ENCODE results near the gene TSPAN10. TPM values are rescaled to one million over a fixed set of nuclear protein-coding genes. Genes with fewer than 3 reads are reported as not detected.

The TSPAN10 gene
- total RNA-seq, 2 donors from 2014 or later, result 0.18 to 0.22 TPM

DNA sequence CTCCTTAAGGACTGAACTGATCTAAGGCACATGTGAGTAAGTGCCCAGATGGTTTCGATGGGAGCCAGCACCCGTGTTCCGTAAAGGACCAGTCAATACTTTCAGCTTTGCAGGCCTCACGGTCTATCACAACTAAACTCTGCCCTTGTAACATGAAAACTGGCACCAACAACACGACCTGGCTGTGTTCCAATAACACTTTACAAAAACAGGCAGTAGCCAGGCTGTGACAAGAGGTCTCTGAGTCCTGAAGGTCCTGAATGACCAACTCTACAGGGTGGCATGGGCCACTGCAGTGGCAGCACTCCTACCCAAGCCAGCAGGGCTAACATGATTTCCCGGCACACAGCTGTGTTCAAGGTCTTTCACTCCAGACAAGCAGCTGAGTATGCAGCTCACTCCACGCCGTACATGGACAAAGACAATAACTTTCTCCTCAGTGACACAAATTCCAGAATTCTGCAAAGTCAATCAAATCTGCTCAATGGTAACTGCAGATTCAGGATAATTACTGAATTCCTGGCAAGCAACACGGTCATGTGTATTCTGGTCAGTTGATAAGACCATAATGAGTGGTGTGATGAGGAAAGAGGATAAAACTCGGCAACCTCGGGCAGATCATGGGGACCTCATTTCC, 15.4 kb upstream of the TSPAN10 start:
- ATAC-seq (no peak), DNase-seq (no peak)
- intact Hi-C loops (cut with DNase I, micrococcal nuclease), result no loop called here

DNA sequence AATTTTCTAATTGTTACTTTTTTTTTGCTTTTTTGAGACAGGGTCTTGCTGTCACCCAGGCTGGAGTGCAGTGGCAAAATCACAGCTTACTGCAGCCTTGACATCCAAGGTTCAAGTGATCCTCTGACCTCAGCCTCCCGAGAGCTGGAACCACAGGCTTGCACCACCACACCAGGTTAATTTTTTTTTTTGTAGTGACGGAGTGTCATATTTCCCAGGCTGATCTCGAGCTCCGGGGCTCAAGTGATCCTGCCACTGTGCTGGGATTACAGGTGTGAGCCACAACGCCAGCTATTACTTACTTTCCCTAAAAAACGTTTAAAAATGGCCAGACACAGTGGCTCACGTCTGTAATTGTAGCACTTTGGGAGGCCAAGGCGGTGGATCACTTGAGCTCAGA, 6.7 kb upstream of the TSPAN10 start:
- intact Hi-C loops (cut with DNase I, micrococcal nuclease), result no loop called here
- ATAC-seq (no peak), DNase-seq (no peak)

DNA sequence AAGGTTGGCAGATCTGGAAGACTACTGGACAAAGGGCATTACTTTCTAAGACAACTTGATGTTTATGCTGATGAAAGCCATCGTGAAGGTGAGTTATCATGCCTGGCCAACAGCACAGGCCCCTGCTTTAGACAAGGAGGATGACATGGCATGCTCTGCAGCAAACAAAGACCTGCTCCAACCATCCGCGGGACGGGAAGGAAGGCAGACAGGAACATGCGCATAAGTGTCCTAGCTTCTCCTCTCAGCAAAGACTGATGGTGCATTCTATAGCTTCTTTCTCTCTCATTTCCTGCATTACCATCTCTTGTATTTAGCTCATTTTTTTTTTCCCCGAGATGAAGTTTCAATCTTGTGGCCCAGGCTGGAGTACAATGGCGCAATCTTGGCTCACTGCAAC, 5.5 kb upstream of the TSPAN10 start:
- DNase-seq (no peak), ATAC-seq (no peak)
- intact Hi-C loops (cut with DNase I, micrococcal nuclease), result no loop called here

DNA sequence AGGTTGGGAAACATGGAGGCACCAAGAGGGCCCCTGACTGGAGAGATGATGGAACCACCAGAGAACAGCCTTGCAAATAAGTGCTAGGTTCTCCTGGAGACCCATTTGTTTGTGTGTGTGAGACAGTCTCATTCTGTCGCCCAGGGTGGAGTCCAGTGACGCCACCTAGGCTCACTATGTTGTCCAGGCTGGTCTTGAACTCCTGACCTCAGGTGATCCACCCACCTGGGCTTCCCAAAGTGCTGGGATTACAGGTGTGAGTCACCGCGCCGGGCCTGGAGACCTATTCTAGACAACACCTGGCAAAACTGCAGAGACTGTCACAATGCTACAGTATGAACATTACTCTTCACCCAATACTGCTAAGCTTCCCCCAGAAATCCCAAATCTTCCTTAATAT, 1.6 kb upstream of the TSPAN10 start:
- DNase-seq (no peak), ATAC-seq (peak; percentile 20)
- intact Hi-C loops (cut with DNase I, micrococcal nuclease), result no loop called here

DNA sequence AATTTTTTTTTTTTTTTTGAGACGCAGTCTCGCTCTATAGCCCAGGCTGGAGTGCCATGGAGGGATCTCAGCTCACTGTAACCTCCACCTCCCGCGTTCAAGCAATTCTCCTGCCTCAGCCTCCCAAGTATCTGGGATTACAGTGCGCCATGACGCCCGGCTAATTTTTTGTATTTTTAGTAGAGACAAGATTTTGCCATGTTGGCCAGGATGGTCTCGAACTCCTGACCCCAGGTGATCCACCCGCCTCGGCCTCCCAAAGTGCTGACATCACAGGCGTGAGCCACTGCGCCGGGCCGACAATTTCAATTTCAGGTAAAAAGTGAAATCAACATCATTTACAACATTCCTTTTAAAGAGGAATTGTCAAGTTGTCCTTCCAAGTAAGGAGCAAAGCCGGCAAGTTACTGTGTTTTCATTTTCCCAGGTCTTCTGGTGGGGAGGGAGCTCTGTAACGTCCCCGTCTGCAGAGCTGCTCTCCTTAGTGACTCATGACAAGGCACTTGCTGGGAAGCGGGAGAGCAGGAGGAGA, 957 bp upstream of the TSPAN10 start:
- intact Hi-C loops (cut with DNase I, micrococcal nuclease), result no loop called here
- DNase-seq (no peak), ATAC-seq (peak; percentile 1)

DNA sequence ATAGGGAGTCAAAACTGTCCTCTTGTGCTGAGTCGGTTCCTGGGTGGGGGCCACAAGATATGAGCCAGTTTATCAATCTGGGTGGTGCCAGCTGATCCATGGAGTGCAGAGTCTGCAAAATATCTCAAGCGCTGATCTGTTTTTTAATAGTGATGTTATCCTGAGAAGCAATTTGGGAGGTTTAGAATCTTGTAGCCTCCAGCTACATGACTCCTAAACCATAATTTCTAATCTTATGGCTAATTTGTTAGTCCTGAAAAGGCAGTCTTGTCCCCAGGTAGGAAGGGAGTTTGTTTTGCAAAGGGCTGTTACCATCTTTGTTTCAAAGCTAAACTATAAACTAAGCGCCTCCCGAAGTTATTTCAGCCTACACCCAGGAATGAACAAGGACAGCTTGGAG, 1.7 kb downstream of the TSPAN10 start:
- intact Hi-C loops (cut with DNase I, micrococcal nuclease), result no loop called here
- no peak for DNase-seq
- ATAC-seq, result no peak

DNA sequence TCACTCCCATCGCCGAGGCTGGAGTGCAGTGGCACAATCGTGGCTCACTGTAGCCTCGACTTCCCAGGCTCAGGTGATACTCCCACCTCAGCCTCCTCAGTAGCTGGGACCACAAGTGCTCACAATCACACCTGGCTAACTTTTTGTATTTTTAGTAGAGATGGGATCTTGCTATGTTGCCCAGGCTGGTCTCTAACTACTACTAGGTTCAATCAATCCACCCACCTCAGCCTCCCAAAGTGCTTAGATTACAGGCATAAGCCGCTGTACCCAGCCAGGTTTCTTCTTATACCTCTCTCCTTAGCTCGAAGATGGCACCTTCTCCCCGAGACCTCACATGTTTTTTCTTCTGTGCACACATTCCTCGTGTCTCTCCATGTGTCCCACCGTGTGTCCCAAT, 3.0 kb downstream of the TSPAN10 start:
- no peak for DNase-seq
- ATAC-seq, result no peak
- intact Hi-C loops (cut with DNase I, micrococcal nuclease), result no loop called here

DNA sequence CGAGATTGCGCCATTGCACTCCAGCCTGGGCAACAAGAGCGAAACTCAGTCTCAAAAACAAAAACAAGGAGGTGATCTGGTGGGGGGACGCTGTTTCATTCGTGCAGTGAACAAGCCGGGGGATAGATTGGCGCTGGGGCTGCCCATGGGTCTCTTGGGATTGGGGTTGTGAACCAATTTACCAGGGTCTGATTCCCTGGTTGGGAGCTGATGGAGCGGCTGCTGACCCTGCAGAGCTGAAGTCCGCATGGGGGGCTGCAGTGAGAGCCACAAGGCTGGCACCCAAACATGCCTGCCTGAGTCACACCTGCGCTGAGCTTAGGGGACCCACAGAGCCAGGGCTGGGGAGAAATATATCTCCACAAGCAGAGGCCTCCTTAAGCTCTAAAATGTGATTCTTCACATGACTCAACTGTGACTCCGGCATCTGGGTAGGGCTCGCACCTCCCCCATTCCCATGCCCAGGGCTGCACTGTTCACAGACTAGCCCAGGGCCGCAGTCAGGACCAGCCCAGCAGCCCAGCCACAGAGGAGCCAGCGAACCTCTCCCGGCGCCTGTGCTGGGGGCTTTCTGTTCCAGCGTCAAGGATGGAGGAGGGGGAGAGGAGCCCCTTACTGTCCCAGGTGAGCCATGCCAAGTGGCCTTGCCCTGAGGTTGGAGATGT, 5.0 kb downstream of the TSPAN10 start:
- intact Hi-C loops (cut with DNase I, micrococcal nuclease), result no loop called here
- DNase-seq (no peak), ATAC-seq (no peak)

DNA sequence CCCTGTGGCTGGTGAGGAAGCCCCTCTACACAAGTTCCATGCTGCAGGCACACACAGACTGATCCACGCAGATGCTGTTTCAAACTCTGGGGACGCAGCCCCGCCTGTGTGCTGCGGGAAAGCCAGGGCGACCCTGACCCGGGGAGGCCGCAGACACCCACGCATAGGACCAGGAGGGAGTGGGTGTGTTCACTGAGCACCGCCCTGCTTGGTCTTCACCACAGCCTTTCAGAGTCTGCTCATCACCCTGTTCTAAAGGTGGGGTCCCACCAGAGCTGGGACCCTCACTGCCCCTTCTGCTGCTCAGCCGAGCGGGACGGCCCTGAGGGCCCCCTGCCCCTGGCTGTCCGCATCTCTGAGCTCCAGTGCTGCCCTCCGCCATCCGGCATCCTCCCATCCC, 7.5 kb downstream of the TSPAN10 start:
- intact Hi-C loops (cut with DNase I, micrococcal nuclease), result no loop called here
- DNase-seq (no peak), ATAC-seq (no peak)

DNA sequence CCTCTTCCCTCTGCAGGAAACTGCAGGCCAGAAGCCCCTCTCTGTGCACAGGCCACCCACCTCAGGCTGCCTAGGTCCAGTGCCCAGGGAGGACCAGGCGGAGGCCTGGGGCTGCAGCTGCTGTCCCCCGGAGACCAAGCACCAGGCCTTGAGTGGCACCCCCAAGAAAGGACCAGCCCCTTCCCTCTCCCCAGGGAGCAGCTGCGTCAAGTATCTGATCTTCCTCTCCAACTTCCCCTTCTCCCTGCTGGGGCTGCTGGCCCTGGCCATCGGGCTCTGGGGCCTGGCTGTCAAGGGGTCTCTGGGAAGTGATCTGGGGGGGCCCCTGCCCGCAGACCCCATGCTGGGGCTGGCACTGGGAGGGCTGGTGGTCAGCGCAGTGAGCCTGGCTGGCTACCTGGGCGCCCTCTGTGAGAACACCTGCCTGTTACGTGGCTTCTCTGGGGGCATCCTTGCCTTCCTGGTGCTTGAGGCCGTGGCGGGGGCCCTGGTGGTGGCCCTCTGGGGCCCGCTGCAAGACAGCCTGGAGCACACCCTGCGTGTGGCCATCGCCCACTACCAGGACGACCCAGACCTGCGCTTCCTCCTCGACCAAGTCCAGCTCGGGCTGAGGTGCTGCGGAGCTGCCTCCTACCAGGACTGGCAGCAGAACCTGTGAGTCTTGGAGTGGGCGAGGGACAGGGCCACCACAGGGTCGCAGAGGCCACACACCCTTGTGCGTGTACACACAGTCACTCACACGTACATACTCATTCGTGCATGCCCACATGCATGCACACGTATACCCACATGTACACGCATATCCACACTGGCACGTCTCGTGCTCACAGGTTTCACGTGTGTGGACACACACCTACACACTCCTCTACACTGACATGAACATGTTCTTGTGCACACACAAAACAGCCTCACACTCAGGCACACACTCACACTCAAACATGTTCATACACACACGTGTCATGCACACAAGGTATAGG, 8.3 kb downstream of the TSPAN10 start:
- DNase-seq, result no peak
- no peak for ATAC-seq
- intact Hi-C loops (cut with DNase I, micrococcal nuclease), result no loop called here

DNA sequence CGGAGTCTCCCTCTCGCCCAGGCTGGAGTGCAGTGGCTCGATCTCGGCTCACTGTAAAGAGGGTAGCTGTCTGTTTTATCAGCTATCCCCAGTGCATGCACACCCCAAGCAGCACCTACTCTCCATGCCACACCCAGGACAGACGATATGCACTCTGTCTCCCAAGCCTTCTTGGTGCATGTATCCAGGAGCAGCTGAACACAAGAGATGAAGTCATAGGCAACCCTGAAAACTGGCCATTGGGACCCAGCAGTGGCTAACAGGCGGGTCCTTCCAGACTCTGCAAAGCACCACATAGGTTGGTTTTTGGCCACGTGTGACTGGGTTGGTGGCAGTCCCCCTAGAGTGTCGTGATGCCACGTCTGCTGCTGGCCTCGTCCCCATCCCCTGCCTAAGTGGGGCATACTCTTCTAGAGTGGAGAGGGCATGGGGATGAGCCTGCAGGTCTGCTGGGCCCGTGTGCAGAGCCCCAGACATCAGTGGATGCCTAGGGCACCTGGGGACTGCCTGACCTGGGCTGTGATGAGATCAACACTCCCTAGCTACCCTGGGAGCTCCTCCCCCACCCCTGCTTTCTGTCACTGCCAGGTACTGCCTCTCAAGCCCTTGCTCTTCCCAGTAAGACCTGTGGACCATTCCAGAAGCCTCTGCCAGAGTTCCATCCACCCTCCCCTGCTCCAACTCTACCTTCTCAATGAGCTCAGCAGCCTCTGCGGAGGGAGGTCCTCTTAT, 10.0 kb downstream of the TSPAN10 start:
- intact Hi-C loops (cut with DNase I, micrococcal nuclease), result no loop called here
- ATAC-seq, result no peak
- no peak for DNase-seq

DNA sequence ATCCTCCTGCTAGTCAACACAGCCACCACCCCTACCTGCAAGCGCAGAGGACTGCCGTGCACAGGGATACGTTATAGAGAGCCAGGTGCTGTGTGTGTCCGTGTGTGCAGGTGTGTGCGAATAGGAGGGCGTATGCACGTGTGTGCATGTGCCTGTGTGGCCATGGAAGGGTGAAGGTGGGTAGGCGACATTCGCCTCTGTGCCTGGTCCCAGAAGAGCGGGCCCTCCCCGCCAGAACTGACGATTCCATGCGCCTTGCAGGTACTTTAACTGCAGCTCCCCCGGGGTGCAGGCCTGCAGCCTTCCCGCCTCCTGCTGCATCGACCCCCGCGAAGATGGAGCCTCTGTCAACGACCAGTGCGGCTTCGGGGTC, 10.6 kb downstream of the TSPAN10 start:
- DNase-seq (no peak), ATAC-seq (no peak)
- intact Hi-C loops (cut with DNase I, micrococcal nuclease), result no loop called here

DNA sequence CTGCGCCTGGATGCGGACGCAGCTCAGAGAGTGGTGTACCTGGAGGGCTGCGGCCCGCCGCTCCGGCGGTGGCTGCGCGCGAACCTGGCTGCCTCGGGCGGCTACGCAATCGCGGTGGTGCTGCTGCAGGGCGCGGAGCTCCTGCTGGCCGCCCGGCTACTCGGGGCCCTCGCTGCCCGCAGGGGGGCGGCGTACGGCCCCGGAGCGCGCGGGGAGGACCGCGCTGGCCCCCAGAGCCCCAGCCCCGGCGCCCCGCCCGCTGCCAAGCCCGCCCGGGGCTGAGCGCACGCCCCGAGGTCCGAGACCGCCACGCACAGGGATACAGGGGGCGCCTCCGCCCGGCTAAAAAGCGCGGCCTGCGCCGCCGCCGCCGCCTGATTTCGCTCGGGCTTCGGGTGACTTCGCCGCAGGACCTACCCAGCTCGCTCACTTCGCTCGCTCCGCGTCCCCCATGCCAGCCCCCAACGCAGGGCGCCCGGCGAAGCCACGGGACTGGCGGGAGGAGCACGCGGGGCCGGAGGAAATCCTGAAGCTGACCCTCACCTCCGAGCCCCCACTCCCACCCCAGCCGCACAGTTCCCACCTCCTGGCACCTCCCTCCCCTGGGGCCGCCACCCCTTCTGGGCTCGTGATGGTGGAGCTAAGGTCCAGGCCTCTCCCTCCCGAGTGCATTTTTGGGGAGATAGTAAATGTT, 11.2 kb downstream of the TSPAN10 start:
- no peak for ATAC-seq
- no peak for DNase-seq
- intact Hi-C loops (cut with DNase I, micrococcal nuclease), result no loop called here

DNA sequence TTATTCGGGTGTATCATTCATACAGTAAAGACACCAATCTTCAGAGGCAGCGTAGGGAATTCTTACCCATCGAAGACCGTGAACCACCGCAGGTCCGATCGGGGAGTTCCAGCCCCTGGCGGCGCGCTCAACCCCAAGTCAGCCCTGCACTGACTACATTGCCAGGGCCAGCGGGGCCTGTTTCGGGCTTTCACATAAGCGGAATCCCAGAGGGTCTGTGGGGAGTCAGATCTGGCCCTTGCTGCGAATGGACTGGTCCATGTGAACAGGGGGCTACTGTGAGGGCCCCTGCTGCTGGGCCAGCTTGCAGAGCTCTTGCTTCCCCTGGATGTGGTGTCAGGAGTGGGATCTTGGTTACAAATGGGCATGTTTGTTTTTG, 11.7 kb downstream of the TSPAN10 start:
- intact Hi-C loops (cut with DNase I, micrococcal nuclease), result no loop called here
- DNase-seq (no peak), ATAC-seq (no peak)

DNA sequence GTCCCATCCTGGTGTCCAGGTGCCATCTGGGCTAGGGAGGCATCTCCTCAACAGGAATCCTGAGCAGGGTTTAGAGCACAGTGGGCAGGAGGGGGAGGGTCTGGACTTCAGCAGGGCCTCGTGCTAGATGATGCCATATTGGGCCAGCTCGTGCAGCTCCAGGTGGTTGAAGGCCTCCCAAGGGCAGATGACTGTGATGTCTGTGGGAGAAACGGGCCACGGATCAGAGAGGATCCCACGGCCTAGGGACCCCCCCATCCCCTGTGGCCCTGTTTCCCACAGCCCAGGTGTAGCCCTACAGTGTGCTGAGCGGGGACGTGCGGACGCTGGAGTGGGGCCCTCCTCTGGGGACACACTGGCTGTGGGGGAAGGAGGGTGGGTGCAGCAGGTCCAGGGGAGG, 14.0 kb downstream of the TSPAN10 start:
- no peak for ATAC-seq
- intact Hi-C loops (cut with DNase I, micrococcal nuclease), result no loop called here
- DNase-seq, result no peak

DNA sequence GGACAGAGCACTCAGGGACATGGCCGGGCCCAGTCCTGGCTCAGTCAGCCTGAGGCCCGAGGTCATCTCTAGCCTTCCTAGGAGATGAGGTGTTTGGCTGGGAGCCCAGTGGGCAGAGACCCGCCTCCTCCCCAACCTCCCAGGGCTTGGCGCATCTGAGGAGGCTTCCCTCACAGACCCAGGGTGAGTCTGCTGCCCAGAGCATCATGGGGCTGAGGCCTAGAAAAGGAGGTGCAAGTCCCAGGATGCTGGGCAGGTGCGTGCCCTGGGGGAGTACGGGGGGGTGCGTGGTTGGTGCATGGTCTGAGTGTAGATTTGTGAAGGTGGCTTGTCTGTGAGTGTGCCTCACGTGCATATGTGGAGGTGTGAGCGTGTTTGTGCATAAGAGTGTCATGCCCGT, 14.7 kb downstream of the TSPAN10 start:
- DNase-seq, result no peak
- ATAC-seq, result no peak
- intact Hi-C loops (cut with DNase I, micrococcal nuclease), result no loop called here

DNA sequence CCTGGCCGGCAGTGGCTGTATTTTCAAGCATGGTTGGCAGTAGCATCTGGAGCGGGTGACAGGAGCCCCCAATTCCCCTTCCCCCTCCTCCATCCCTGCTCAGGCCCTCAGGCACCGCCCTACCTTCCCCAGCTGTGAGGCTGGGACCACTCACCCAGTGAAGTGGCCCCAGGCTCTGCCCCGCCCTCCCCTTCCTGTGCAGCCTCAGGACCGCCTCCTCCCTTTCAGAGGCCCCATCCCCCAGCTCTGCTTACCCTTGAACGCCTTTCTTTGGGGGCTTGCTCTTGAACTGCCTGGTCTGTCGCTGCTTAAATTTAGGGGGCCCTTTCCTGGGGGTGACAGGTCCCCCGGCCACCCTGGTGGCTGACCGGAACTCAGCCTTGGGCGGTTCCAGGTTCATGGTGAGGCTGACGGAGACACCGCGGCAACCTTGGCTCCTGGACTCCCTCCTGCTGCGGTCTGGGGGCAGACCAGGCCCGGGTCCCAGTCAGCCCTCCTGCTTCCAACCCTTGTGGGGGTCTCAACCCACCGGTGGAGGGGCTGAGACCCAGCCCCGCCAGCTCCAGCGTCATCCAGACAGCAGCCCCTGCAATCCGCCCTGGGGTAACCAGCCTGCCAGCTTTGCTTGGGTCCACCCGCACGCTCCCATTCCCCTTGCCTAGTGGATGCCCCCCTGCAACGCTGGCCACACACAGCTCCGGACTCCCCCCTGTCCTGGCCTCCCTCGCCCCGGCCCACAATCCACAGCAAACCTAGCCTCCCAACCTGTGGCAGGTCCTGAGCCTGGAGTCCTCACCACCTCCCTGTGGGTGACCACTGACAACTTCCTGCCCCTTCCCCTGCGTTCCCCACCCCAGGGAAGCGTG, 16.1 kb downstream of the TSPAN10 start:
- ATAC-seq (no peak), DNase-seq (no peak)
- intact Hi-C loops (cut with DNase I, micrococcal nuclease), result no loop called here
